CD4-positive, alpha-beta T cell treated with Interleukin-21 for 1 hour (primary cell): ENCODE data around the gene HES1.

Experiments
- DNase-seq: peaks from one replicate; pipeline ENCODE4 v3.0.0-alpha.2; 2020

HES1 gene

DNA sequence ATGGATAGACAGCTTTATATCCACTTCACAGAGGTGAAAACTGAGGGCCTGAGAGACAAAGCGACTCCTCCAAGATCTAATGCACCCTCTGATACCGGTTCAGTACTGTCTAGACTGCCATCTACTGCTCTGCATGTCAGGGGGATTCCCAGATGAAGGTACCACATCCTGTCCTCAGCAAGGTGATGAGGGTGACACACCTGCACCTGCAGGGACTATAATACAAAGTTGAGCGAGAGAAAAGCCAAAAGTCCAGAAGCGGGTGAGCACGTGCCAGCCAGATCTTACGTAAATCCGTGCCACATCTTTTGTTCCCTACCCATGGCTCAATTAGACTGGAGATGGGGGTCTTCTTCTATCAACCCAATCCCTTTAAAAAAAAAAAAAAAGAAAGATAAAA, 32.4 kb upstream of the HES1 start:
- peak; percentile 63 for DNase-seq

DNA sequence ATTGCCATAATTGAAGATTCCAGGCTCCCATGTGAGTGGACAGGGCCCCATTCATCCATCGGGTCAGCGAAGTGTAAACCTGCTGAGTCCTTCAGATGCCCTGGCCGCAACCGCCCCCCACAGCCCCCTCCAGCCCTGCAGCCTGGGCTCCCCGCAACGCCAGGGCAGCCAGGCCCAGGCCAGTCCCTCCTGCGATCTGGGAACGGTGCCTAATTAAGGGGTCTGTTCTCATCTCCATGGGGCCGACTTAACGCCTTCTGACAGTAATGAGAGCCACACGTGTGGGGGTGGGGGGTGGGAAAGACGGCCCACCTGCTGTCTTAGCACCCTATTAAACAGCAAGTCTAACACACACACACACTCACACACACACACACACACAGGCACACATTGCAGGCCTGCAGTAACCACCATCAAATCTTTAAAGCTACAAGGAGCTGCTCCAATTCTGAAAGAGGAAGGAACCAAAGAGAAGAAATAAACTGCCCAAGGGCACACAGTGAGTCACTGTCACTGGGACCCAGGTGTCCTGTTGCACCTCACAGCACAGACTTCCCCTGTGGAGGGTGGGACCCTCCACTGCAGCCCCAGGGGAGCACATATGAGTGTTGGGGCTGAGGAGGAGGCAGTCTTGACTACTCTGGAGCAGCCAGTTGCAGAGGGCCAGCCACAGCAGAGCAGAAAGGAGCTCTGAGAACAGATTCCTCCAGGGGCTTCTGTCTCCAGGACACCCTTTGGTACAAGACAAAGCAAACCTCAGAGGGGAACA, 31.8 kb upstream of the HES1 start:
- DNase-seq = no peak

- DNase-seq = no peak
Observed at GRCh38 chr3:194105292-194105691, 30.7 kb upstream of the HES1 start.

GRCh38 chr3:194107107-194107506, 28.8 kb upstream of the HES1 start:
- DNase-seq = no peak

- no peak for DNase-seq
Observed at GRCh38 chr3:194109192-194109863, 26.6 kb upstream of the HES1 start.

GRCh38 chr3:194110483-194110882, 25.5 kb upstream of the HES1 start:
- DNase-seq = no peak

- DNase-seq = no peak
Observed at GRCh38 chr3:194111336-194111735, 24.6 kb upstream of the HES1 start.

GRCh38 chr3:194112120-194113106, 23.5 kb upstream of the HES1 start:
- no peak for DNase-seq

GRCh38 chr3:194114123-194114522, 21.8 kb upstream of the HES1 start:
- no peak for DNase-seq

- no peak for DNase-seq
Observed at GRCh38 chr3:194117104-194117845, 18.7 kb upstream of the HES1 start.

DNA sequence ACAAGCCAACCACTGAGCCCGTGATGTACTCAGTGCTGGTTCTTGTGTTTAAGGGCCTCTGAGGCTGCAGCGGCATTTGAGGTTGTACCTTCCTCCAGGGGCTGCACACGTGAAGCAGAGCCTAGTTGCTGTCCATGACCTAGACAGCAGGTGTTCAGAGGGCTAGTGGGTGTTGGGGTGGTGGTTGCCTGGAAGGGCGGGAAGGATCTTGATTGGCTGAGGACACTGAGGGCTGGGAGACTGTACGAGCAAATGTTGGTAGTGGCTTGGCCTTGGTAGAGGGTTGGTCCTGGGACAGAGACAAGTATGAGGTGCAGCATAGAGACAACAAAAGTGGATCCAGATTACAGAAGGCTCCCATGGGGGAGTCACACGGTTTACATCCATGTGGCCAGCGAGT, 17.0 kb upstream of the HES1 start:
- DNase-seq = no peak

DNA sequence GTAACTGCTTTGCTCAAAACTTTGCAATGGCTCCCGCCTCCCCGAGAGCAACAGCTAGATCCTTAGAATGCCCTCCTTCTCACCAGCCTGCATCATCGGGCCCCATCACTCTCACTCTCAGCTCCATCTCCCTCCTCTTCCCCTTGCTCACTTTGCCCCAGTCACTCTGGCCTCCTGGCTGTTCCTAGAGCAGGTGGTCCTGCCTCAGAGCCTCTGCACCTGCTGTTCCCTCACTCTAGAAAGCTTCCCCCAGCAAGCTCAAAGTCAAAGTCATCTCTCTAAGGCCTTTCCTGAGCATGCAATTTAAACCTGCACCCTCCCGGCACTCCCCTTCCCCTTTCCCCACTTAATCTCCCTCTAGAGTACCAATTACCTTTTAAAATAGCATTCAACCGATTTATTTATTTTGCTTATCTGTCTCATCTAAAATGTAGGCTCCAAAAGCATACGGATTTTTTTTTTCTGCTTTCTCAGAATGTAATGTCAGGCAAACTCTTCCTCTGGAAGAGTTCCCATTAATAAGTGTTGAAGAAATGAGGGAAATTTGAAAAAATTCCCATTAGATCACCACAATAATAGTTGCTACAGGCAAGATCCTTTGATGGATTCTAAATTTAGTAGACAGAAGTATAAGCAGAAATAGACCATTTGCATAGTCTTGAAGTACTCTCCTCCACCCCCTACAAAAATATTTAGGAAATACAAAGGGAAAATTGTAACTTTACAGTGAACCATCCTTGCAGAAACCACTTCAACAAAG, 15.9 kb upstream of the HES1 start:
- DNase-seq = no peak

GRCh38 chr3:194120789-194121770, 14.9 kb upstream of the HES1 start:
- DNase-seq = no peak

DNA sequence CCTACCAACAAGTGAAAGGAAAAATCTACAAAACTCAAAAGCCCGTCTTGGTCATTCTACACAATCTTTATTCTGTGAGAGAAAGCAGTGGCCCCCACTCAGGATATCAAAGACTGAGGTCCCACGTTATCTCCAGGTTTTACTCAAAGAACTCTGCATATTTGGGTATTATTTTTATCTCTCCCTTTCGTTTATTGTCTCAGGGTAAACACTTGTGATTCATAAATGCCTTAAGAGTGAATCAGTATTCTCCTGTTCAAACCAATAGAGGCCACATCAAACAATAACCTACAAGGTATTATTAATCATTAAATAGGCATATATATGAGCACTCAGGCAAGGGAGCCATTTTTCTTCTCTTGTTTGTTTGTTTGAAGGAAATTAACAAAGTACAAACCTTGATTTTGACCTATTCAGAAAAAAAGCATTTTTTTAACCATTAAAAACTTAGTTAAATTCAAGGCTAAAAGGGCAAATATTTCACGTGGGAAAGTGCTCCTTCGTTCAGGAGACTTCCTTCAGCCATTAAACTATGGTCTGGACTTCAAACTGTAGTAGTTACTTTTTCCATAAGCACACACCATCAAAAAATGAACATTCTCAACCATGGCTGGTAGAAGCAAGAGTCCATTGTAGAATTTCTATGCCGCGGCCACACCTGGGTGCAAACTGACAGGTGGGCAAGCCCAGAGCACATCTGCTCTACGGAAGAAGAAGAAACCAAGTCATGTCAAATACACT, 13.9 kb upstream of the HES1 start:
- no peak for DNase-seq

- DNase-seq = no peak
Observed at GRCh38 chr3:194123726-194124125, 12.2 kb upstream of the HES1 start.

- no peak for DNase-seq
Observed at GRCh38 chr3:194124193-194124592, 11.8 kb upstream of the HES1 start.

DNA sequence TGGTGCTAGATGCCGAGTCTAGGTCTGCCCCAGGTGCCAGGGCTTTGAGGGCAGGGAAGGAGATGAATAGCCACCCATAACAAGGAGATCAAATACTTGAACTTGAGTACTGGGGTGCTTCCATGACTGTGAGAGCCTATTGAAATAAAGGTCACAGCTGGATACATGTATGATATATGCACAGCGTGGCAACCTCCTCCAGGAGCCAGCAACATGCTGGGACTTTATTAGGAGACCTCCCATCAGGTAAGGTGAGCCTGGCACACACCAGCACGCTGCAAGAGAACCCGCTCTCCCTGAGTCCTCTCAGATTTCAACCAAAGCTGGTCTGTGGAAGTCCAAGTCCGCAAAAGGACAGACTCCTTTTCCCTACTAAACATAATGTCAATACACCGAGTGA, 10.5 kb upstream of the HES1 start:
- DNase-seq = no peak

- no peak for DNase-seq
Observed at GRCh38 chr3:194126790-194127189, 9.2 kb upstream of the HES1 start.

GRCh38 chr3:194128202-194128918, 7.6 kb upstream of the HES1 start:
- DNase-seq = no peak
